Left lobe of liver (tissue), 2 donors: Measurements from ENCODE around the gene NDUFA11. TPM values are rescaled to one million over a fixed set of nuclear protein-coding genes. Genes with fewer than 3 reads are reported as not detected.

Experiments used
- ATAC-seq: fragments of 200-7000 bp; cut with Tn5 transposase; one replicate; pipeline ENCODE4 v1.9.1; 2020; ENCODE audit warnings: mild to moderate bottlenecking, moderate library complexity
- DNase-seq: peaks from one replicate; pipeline ENCODE4 v3.0.0-alpha.2; 2020; ENCODE audit warnings: low spot score
- total RNA-seq: library from RNA; stranded (reverse); gene quantifications from one replicate; pipeline ENCODE4 v1.2.1, GENCODE V29; 2021
- donor health status: DM: no; HTN: no; CAD: no; lungs with moderate emphysema.
- donor health status: DM: no; HTN: yes; CAD: no.

NDUFA11 gene
- total RNA-seq, 1 donor from 2014 or later = 164 TPM

GRCh38 chr19:5913739-5914357 lies 10.3 kb upstream of the NDUFA11 start, which contains the start of gene CAPS:
Gene CAPS, plus strand, starts transcription at chr19:5914254. Its CDS starts 153 bp downstream, at chr19:5914407.
- DNase-seq (no peak), ATAC-seq (peak; percentile 68)

- no peak for ATAC-seq
- no peak for DNase-seq
Observed at GRCh38 chr19:5911366-5911765, 7.8 kb upstream of the NDUFA11 start.

GRCh38 chr19:5910638-5910907 lies 7.0 kb upstream of the NDUFA11 start:
- ATAC-seq = no peak
- no peak for DNase-seq

- no peak for ATAC-seq
- no peak for DNase-seq
Observed at GRCh38 chr19:5908773-5909442, 5.3 kb upstream of the NDUFA11 start.

GRCh38 chr19:5907241-5907640 lies 3.7 kb upstream of the NDUFA11 start:
- no peak for ATAC-seq
- DNase-seq = no peak

GRCh38 chr19:5905114-5905778 lies 1.7 kb upstream of the NDUFA11 start:
- ATAC-seq = no peak

GRCh38 chr19:5904352-5905113 lies 943 bp upstream of the NDUFA11 start, which contains the start of gene VMAC:
Gene VMAC, plus strand, starts transcription at chr19:5904872. Its CDS starts 19 bp downstream, at chr19:5904891.
- ATAC-seq (peak; percentile 77), DNase-seq (peak; percentile 100)

More at GRCh38 chr19:5905114-5905778, 1.7 kb upstream of the NDUFA11 start:
- DNase-seq = no peak

GRCh38 chr19:5903056-5903623 lies 450 bp downstream of the NDUFA11 start:
- DNase-seq (no peak), ATAC-seq (no peak)

GRCh38 chr19:5900976-5901375 lies 2.6 kb downstream of the NDUFA11 start:
- no peak for DNase-seq
- no peak for ATAC-seq

GRCh38 chr19:5899728-5900526 lies 3.7 kb downstream of the NDUFA11 start:
- no peak for DNase-seq
- ATAC-seq = no peak

- DNase-seq = no peak
Observed at GRCh38 chr19:5897189-5897969, 6.2 kb downstream of the NDUFA11 start.

GRCh38 chr19:5896365-5897076 lies 7.1 kb downstream of the NDUFA11 start:
- DNase-seq = no peak

More at GRCh38 chr19:5897189-5897969, 6.2 kb downstream of the NDUFA11 start:
- ATAC-seq = no peak

GRCh38 chr19:5895890-5896289 lies 7.7 kb downstream of the NDUFA11 start:
- ATAC-seq (no peak), DNase-seq (no peak)

More at GRCh38 chr19:5896365-5897076, 7.1 kb downstream of the NDUFA11 start:
- no peak for ATAC-seq

GRCh38 chr19:5895409-5895808 lies 8.2 kb downstream of the NDUFA11 start:
- ATAC-seq = no peak
- no peak for DNase-seq

GRCh38 chr19:5894704-5895349 lies 8.8 kb downstream of the NDUFA11 start:
- DNase-seq (no peak), ATAC-seq (no peak)

- DNase-seq (no peak), ATAC-seq (peak; percentile 7)
Observed at GRCh38 chr19:5893907-5894703, 9.5 kb downstream of the NDUFA11 start.

GRCh38 chr19:5893296-5893903 lies 10.2 kb downstream of the NDUFA11 start:
- DNase-seq (no peak), ATAC-seq (no peak)
